Measurements from ENCODE around the gene ZNF143.

- TF ChIP-seq POLR2AphosphoS5 (IDR thresholded peaks at IDR 0.05): no peak
- TF ChIP-seq, protein P1, sequence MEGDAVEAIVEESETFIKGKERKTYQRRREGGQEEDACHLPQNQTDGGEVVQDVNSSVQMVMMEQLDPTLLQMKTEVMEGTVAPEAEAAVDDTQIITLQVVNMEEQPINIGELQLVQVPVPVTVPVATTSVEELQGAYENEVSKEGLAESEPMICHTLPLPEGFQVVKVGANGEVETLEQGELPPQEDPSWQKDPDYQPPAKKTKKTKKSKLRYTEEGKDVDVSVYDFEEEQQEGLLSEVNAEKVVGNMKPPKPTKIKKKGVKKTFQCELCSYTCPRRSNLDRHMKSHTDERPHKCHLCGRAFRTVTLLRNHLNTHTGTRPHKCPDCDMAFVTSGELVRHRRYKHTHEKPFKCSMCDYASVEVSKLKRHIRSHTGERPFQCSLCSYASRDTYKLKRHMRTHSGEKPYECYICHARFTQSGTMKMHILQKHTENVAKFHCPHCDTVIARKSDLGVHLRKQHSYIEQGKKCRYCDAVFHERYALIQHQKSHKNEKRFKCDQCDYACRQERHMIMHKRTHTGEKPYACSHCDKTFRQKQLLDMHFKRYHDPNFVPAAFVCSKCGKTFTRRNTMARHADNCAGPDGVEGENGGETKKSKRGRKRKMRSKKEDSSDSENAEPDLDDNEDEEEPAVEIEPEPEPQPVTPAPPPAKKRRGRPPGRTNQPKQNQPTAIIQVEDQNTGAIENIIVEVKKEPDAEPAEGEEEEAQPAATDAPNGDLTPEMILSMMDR (IDR thresholded peaks at IDR 0.05): no peak
- no peak for TF ChIP-seq EP300 (IDR thresholded peaks at IDR 0.05)
- TF ChIP-seq POLR2A (IDR thresholded peaks at IDR 0.05; ENCODE audit: low read depth): no peak
These were observed 116.0 kb downstream of the ZNF143 start for GRCh38 chr11:9576701-9577381.
